ENCODE measurements around the gene DCAF11. TPM values are rescaled to one million over a fixed set of nuclear protein-coding genes. Genes with fewer than 3 reads are reported as not detected.

DCAF11 gene
- total RNA-seq, 1 donor from 2014 or later: 91.8 TPM

DNA sequence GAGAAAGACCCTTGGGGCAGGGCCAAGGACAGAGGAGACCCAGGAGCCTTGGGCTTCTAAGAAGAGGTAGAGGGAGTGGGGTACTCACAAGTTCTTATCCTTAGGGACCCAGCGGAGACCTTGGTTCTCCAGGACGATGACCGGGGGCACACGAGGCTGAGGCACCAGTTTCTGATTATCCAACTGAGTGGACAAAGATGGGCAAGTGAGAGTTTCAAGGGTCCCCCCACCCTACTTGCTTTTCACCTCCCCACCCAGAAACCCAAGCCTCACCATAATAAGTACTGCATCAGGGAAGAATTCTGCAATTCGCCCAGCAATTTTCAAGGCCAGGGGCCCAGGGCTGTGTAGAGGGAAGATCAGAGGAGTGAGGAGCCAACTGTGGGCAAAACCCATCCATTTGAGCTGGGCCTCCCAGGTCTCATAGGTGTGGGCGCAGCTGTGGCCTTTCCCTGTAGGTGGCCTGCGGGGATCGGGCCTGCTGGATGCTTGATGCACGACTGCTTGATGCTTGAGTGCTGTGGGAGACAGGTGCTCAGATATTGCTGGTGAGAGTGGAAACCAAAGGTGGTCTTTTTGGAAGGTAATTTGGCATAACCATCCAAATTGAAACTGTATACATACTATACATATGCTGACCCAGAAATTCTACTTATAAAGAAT lies 24.8 kb downstream of the DCAF11 start:
- DNase-seq (ENCODE audit: low spot score): no peak

DNA sequence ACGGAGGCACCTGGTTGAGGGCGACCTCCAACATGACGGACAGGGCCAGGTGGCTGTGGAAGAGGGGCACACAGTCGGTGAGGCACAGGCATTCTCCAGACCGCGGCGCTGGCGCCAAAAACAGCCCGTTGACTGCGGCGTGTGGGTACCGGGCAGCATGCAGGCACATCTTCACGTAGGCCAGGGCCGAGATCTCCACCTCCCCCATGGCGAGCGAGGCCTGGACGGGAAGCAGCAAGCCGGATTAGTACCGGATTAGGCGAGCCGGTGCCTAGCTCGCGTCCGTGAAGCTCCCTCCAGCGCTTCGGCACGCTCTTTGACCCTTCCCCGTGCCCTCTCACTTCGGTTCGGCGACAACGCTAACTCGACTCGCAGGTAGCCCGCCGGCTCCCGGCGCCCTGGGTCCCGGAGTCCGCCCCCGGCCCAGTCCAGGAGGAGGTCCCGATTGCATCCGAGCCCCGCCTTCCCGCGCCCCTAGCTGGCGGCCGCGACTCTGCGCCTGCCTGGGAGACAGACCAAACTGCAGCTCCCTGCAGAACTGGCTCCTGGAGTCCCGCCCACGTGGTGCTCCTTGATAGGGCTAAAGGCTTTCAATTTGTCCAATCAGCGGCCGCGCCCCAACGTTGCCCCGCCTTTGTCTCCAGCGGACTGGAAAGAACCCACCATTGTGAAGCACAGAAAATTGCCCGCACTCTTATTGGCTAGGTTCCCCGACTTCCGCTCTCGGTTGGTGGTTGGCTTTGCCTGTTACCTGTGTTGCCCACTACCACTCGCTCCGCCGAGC lies 26.7 kb downstream of the DCAF11 start, which contains the start of gene EMC9:
Gene EMC9 (minus strand): TSS at position 495 of the 784 bp plus-strand sequence. CDS start 287 bp downstream, at position 208.
- DNase-seq (ENCODE audit: low spot score): peak; percentile 100

DNA sequence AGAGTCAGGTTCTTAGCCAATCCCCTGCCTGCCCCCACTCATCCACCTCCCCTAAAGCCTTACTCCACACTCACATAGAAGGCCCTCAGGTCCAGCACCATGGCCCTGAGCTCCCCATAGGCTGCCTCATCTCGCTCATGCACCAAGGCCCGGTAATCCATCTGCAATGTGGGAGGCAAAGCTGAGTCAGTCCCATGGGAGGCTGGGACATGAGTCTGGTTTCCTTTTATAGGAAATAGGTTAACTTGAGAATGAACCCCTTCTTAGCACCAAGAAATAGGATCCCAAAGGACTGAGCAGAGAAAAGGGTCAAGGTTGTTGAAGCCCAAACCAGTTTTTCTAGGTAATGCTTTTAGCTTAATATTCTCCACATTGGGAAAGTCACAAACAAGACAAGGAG lies 28.9 kb downstream of the DCAF11 start:
- no peak for DNase-seq (ENCODE audit: low spot score)

DNA sequence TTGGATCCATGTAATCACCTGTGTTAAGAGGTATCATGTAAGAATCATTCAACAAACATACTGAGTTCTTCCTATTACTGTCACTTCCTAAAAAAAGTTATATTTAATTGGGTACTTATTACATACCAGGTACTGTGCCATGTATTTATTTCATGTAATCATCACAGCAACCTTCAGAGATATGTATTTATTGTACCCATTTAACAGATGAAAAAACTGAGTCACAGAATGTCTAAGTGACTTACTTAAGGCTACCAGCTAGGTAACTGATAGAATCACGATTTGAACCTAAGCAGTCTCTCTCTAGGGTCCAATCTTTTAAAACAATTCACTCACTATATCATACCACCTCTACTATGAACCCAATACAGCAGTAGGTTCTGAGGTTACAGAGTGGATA lies 29.9 kb downstream of the DCAF11 start:
- no peak for DNase-seq (ENCODE audit: low spot score)

DNA sequence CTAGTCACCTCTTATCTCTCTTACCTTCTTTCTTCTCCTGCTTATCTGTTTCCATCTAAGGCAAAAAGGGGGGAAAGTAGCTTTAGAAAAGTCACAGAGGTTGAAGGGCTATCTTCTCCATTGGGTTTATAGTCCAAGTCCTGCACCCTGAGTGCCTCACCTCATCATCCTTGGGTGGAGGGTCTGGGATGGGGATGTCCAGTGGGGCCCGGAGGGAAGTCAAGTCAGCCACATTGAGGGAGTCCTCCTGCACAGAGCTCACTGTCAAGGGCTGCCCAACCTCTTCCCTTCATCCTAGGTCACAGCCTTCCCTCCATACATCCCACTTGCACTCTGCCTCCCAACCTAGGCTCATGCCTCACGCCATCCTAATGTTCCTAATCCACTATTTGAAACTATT lies 30.6 kb downstream of the DCAF11 start:
- no peak for DNase-seq (ENCODE audit: low spot score)

DNA sequence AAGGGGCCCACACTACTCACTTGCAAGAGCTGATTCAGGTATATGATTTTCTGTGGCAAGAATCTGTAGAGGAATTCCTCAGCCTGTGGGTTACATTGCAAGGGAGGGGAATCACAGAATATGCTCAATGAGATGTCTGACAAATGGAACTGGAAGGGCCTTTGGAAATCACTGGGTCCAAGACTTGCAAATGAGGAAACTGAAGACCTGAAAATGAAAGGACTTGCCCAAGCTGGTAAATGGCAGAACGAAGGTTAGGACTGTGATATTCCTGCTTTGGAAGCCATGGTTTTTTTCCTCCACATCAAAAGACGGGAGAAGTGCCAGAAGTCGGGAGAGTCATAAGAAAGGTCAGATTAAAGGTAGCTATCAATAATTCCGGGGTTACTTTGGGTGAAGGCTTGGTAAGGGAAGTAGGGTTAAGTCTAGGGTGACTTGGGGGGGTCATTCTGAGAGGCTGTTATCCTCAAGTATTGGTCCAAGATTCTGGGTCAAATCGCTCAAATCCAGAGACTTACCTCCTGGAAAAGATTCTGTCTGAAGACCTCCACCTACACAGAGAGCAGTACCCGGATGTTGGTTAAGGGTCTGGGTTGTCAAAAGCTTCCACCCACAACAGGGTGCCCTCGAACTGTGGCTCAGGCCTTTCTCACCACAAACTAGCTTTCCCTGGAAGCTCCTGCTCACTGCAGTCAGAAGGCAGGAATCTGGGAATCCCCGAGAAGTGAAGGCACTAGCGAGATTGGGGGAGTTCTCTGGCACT lies 31.3 kb downstream of the DCAF11 start:
- DNase-seq (ENCODE audit: low spot score): no peak

DNA sequence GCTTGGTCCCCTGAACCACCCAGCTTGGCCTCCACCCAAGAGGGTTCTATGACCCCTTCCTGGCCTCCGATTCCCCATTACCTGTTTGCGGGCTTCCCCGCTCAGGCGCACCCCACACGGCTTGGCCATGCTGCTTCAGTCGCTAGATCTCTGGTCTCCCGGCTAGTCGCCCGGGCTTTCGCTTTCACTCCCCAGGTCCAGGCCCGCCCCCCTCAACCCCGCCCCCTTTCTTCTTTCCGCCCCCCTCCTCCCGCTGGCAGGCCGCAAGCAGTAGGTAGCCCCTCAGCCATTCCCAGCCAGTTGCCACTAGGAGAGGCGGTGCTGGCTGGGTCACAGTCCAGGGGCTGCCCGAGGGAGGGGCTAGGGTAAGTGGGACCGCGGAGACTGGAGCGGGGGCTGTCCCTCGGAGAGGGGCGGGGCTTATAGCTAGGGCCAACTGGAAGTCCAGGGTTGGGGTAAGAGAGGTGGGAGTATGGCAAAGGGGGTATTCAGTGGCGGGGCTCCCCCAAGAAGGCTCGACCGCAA lies 31.9 kb downstream of the DCAF11 start, which contains the start of gene PSME2:
Gene PSME2 (minus strand): TSS at position 158 of the 525 bp plus-strand sequence. CDS start 29 bp downstream, at position 129.
- peak; percentile 93 for DNase-seq (ENCODE audit: low spot score)

DNA sequence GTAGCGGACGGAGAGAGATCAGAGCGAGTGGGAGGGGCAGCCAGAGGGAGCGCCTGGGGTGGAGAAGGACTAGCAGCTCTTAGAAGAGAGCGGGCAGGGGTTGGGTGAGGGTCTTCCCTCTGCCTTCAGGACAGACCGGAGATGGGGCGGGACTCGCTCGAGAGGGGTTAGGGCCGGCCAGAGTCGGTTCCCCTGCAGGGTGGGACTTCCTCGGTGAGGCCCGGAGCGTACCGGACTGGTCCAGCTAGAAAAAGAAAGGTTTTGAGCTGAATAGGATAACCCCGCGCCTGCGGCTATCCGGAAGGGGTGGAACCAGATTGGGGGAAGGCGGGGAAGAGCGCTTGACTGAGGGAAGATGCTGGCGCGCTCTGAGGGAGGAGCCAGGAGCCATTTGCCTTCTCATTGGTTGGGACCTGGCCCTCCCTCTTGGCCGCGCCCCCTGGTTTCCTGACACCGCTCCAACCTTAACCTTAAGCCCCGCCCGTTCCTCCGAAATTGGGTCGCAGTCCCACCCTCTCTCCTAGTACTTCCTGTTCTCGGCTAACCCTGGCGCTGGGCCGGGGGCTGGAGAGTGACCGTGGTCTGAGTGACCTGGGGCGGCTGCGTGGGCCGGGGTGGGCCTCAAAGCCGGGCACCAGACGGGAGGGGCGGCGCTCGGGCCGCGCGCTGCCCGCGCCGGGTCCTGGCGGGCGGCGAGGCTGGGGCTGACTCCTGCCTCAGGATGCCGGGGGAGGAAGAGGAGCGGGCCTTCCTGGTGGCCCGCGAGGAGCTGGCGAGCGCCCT lies 32.6 kb downstream of the DCAF11 start, which contains the start of gene RNF31:
Gene RNF31 (plus strand): TSS at position 521 of the 783 bp plus-strand sequence. CDS start 201 bp downstream, at position 722.
- DNase-seq (ENCODE audit: low spot score): peak; percentile 98

DNA sequence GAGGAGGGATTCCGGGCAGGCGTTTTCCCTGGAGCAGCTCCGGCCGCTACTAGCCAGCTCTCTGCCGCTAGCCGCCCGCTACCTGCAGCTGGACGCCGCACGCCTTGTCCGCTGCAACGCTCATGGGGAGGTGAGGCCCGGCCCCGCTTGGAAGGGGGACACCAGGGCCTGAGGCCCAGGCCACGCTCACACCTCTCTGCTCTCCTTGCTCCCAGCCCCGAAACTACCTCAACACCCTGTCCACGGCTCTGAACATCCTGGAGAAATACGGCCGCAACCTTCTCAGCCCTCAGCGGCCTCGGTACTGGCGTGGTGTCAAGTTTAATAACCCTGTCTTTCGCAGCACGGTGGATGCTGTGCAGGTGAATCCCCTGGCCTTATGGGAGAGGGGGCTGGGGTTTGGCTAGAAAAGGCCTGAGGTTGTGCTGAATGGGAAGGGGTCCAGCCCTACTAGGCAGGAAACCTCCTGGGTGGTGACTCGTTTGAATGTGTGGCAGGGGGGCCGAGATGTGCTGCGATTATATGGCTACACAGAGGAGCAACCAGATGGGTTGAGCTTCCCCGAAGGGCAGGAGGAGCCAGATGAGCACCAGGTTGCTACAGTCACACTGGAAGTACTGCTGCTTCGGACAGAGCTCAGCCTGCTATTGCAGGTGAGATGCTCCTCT lies 33.3 kb downstream of the DCAF11 start:
- DNase-seq (ENCODE audit: low spot score): no peak

DNA sequence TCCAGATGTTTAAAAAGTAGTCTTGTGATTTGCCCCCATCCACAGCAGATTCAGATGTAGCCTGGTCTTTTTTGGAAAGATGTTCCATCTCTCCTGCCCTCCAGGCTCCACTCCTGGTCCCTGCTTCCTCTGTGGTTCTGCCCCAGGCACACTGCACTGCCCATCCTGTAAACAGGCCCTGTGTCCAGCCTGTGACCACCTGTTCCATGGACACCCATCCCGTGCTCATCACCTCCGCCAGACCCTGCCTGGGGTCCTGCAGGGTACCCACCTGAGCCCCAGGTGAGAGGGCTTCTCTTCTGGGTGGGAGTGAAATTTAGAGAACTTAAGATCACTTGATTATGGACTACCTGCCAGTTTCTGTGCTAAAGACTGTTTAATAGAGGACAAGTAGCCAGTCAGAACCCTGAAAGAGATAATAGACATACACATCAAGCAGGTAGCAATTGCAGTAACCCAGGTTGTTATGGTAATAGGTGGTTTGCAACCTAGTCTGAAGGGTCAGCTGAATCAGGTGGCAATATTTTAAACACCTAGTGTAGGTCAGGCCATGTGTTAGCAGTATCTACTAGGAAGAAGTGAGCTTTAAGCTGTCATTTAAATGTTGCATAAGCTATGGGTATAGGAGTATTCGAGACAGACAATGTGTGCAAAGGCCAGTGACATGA lies 34.9 kb downstream of the DCAF11 start:
- DNase-seq (ENCODE audit: low spot score): no peak

DNA sequence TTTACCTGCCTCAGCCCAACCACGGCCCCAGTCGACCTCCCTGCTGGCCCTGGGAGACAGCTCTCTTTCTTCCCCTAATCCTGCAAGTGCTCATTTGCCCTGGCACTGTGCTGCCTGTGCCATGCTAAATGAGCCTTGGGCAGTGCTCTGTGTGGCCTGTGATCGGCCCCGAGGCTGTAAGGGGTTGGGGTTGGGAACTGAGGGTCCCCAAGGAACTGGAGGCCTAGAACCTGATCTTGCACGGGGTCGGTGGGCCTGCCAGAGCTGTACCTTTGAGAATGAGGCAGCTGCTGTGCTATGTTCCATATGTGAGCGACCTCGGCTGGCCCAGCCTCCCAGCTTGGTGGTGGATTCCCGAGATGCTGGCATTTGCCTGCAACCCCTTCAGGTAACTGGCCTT lies 35.5 kb downstream of the DCAF11 start:
- DNase-seq (ENCODE audit: low spot score): no peak

DNA sequence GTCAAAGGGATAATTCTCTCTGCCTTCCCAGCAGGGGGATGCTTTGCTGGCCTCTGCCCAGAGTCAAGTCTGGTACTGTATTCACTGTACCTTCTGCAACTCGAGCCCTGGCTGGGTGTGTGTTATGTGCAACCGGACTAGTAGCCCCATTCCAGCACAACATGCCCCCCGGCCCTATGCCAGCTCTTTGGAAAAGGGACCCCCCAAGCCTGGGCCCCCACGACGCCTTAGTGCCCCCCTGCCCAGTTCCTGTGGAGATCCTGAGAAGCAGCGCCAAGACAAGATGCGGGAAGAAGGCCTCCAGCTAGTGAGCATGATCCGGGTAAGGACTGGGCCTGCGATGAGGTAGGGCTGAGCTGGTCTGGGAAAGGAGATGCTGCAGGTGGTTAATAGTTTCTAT lies 36.0 kb downstream of the DCAF11 start:
- DNase-seq (ENCODE audit: low spot score): no peak

DNA sequence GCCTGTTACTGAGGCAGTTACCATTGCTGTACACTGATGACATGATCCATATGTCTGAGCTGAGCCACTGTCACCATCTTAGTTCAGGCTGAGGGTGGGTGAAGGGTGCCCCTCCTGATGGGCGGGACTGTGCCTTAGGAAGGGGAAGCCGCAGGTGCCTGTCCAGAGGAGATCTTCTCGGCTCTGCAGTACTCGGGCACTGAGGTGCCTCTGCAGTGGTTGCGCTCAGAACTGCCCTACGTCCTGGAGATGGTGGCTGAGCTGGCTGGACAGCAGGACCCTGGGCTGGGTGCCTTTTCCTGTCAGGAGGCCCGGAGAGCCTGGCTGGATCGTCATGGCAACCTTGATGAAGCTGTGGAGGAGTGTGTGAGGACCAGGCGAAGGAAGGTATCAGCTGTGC lies 36.4 kb downstream of the DCAF11 start:
- no peak for DNase-seq (ENCODE audit: low spot score)

DNA sequence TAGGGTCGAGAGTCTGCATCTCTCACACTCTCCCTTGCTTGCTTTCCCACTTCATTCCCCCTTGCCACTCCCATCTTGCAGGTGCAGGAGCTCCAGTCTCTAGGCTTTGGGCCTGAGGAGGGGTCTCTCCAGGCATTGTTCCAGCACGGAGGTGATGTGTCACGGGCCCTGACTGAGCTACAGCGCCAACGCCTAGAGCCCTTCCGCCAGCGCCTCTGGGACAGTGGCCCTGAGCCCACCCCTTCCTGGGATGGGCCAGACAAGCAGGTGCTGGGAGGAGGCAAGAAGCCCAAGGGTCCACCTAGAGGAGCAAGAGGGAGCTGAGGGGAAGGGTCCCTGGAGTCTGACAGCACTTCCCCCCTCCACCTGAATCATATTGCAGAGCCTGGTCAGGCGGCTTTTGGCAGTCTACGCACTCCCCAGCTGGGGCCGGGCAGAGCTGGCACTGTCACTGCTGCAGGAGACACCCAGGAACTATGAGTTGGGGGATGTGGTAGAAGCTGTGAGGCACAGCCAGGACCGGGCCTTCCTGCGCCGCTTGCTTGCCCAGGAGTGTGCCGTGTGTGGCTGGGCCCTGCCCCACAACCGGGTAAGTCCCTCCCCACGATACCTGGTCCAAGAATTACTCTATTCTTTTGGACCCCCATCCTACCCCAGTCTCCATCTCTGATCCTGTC lies 37.0 kb downstream of the DCAF11 start:
- DNase-seq (ENCODE audit: low spot score): no peak

DNA sequence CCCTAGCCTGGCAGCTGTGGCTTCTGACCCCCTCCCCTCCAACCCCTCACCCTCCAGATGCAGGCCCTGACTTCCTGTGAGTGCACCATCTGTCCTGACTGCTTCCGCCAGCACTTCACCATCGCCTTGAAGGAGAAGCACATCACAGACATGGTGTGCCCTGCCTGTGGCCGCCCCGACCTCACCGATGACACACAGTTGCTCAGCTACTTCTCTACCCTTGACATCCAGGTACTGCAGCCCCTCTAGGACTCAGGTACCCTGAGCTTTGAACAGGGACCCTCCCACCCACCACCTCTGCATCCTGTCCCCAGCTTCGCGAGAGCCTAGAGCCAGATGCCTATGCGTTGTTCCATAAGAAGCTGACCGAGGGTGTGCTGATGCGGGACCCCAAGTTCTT lies 40.5 kb downstream of the DCAF11 start:
- DNase-seq (ENCODE audit: low spot score): no peak

DNA sequence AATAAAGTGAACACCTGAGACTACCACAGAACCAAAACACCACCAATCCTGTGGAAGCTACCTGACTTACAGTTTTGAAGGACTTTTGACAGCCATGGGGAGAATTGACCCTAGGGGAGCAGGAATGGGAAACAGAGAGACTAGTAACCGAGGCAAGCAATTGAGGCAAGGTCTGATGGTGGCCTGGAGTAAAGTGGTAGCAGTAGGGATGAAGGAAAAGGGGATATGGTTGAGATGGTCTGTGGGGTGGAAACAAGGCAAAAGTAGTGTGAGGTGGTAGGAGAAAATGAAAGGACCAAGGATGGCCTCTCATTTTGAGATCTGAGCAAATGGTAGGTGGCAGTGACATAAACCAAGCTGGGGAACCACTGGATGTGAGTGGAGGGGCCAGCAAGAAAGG lies 42.3 kb downstream of the DCAF11 start:
- DNase-seq (ENCODE audit: low spot score): no peak

DNA sequence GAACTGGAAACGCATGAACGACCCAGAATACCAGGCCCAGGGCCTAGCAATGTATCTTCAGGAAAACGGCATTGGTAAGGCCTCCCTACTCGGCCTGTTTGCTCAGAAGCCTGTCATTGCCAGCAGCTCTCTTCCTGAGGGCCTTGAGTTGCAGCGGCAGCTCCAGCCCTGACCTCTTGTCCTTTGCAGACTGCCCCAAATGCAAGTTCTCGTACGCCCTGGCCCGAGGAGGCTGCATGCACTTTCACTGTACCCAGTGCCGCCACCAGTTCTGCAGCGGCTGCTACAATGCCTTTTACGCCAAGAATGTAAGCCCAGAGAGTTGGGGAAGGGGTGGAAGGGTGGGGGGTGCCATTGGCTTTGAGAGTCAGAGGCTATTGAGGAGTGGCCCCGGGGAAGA lies 42.8 kb downstream of the DCAF11 start:
- DNase-seq (ENCODE audit: low spot score): no peak

DNA sequence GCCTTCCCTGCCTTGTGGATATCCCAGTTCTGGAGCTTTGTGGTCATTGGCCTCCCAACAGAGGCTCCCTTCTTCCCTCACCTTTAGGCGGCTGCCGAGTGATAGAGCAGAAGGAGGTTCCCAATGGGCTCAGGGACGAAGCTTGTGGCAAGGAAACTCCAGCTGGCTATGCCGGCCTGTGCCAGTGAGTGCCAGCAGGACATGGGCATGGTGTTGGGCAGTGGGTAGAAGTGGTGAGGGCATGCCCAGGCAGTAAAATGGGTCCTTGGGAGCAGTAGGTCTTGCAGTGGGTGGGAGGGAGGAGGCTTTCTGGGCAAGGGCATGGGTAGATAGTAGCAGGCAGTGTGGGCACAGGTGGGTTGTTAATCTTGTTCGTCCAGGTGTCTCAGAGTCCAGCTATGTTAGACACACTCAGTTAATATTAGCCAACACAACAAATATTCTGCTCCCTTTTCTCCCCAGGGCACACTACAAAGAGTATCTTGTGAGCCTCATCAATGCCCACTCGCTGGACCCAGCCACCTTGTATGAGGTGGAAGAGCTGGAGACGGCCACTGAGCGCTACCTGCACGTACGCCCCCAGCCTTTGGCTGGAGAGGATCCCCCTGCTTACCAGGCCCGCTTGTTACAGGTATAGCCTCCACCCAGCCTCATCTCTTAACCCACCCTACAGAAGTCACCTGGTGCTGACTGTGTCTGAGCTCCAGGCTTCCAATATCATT lies 45.4 kb downstream of the DCAF11 start:
- no peak for DNase-seq (ENCODE audit: low spot score)

DNA sequence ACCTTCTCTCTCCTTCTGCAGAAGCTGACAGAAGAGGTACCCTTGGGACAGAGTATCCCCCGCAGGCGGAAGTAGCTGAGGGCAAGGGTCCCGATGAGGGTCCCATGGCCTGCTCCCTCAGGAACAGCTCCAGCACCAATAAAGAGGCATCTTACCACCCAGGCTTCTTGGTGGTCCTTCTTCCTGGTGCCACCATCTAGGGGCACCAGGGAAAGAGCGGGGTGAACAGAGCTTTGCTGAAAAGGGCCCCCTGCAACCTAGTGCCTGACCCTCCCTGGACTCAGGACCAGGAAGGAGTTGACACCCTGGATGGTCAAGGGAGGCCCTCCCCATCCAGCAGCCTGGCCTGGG lies 45.9 kb downstream of the DCAF11 start:
- no peak for DNase-seq (ENCODE audit: low spot score)
